Cardiac fibroblast (primary cell): ENCODE measurements around the gene REPS1.

Source experiments
- DNase-seq, 2 donors: peaks; one replicate each; pipeline versions ENCODE4 v3.0.0 to v3.0.0-alpha.2; 2010; ENCODE audit warnings: low read depth in 2 of 2
- H3K4me3 ChIP-seq, 2 donors: replicated peaks in 1 of 2; 1 replicate in 1 of 2; 2 replicates in 1 of 2; pipeline ENCODE4 v1.5.1; 2011; ENCODE audit warnings: low read depth in 2 of 2, low read length in 2 of 2, mild to moderate bottlenecking in 2 of 2, moderate library complexity in 1 of 2
- CTCF ChIP-seq: IDR thresholded peaks from one replicate; pipeline ENCODE4 v1.5.1; 2011; ENCODE audit warnings: low read depth, mild to moderate bottlenecking, low read length, inconsistent platforms

Gene REPS1

GRCh38 chr6:138989098-138989983, 1.3 kb upstream of the REPS1 start:
- no peak for DNase-seq
- no peak overlapping the region for H3K4me3 ChIP-seq
- TF ChIP-seq CTCF, result no peak

- no peak for TF ChIP-seq CTCF
- DNase-seq, result no peak
- peak overlapping the region; percentile 23 to 90 for H3K4me3 ChIP-seq
Measured at GRCh38 chr6:138988469-138988834, 399 bp upstream of the REPS1 start.

- no peak for DNase-seq
- TF ChIP-seq CTCF, result no peak
- peak overlapping the region; percentile 90 to 92 for H3K4me3 ChIP-seq
Measured at GRCh38 chr6:138987080-138987642, 892 bp downstream of the REPS1 start.

- TF ChIP-seq CTCF, result no peak
- peak in 1 of 2 donors; percentile 29 for DNase-seq
- peak overlapping the region; percentile 90 to 92 for H3K4me3 ChIP-seq
Measured at GRCh38 chr6:138986578-138986977, 1.5 kb downstream of the REPS1 start.

- DNase-seq, result peak in 1 of 2 donors; percentile 40
- no peak for TF ChIP-seq CTCF
- H3K4me3 ChIP-seq, result no peak overlapping the region
Measured at GRCh38 chr6:138981416-138981815, 6.6 kb downstream of the REPS1 start.

- no peak for TF ChIP-seq CTCF
- no peak overlapping the region for H3K4me3 ChIP-seq
- no peak for DNase-seq
Measured at GRCh38 chr6:138979813-138980668, 8.0 kb downstream of the REPS1 start.
